PC-3 (cell line): ENCODE data around the gene TAF1.

Experiments used
- EZH2 ChIP-seq: fragments of 300-600 bp; sonication (generic); IDR thresholded peaks from one replicate; pipeline ENCODE4 v1.6.1; 2017; ENCODE audit warnings: antibody characterized with exemption, mild to moderate bottlenecking, low read length; ENCODE audit not compliant: unreplicated experiment
- EZH2phosphoT487 ChIP-seq: fragments of 300-600 bp; sonication (generic); IDR thresholded peaks from 2 replicates; pipeline ENCODE4 v1.6.1; 2018; ENCODE audit warnings: mild to moderate bottlenecking, antibody characterized with exemption, low read length, borderline replicate concordance
- TF ChIP-seq, protein P1 (sequence below): fragments of 300-600 bp; sonication (generic); conservative IDR thresholded peaks from 2 replicates; pipeline ENCODE4 v1.5.1; 2017; ENCODE audit warnings: antibody characterized with exemption, low read depth, mild to moderate bottlenecking, low read length

DNA sequence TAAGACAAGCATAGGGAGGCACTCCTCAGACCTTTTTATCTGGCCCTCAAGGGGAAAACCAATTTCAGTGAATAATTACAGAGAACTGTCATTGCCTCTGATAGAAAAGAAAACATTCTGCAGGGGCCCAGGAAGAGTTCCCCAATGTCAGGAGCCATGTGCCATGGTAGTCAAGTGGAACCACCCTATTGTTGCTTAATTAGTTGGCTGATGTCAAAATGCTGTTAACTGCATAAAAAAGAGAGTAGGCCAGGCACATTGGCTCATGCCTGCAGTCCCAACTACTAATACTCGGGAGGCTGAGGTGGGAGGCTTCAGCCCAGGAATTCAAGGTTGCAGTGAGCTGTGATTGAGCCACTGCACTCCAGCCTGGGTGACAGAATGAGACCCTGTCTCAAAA is 138.2 kb downstream of the TAF1 start:
- TF ChIP-seq, protein P1, sequence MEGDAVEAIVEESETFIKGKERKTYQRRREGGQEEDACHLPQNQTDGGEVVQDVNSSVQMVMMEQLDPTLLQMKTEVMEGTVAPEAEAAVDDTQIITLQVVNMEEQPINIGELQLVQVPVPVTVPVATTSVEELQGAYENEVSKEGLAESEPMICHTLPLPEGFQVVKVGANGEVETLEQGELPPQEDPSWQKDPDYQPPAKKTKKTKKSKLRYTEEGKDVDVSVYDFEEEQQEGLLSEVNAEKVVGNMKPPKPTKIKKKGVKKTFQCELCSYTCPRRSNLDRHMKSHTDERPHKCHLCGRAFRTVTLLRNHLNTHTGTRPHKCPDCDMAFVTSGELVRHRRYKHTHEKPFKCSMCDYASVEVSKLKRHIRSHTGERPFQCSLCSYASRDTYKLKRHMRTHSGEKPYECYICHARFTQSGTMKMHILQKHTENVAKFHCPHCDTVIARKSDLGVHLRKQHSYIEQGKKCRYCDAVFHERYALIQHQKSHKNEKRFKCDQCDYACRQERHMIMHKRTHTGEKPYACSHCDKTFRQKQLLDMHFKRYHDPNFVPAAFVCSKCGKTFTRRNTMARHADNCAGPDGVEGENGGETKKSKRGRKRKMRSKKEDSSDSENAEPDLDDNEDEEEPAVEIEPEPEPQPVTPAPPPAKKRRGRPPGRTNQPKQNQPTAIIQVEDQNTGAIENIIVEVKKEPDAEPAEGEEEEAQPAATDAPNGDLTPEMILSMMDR, result no peak
- TF ChIP-seq EZH2 (no peak), EZH2phosphoT487 (no peak)
